Left renal cortex interstitium (tissue), 4 donors: ENCODE results near the gene LMO2. TPM values are rescaled to one million over a fixed set of nuclear protein-coding genes. Genes with fewer than 3 reads are reported as not detected.

Experiments used
- DNase-seq, 4 donors: peaks; one replicate each; pipeline ENCODE4 v3.0.0-alpha.2; 2013; ENCODE audit warnings: low read depth in 4 of 4, low spot score in 2 of 4, missing footprints in 1 of 4
- polyA plus RNA-seq, 4 donors: library from polyadenylated mRNA; unstranded; fragments of 120-200 nt; gene quantifications; one replicate each; pipeline ENCODE4 v1.2.1, GENCODE V29; 2013; ENCODE audit not compliant: insufficient read length in 4 of 4

Gene LMO2
- polyA plus RNA-seq, 4 donors, result 26.7 to 40.4 (median 31.1) TPM

DNA sequence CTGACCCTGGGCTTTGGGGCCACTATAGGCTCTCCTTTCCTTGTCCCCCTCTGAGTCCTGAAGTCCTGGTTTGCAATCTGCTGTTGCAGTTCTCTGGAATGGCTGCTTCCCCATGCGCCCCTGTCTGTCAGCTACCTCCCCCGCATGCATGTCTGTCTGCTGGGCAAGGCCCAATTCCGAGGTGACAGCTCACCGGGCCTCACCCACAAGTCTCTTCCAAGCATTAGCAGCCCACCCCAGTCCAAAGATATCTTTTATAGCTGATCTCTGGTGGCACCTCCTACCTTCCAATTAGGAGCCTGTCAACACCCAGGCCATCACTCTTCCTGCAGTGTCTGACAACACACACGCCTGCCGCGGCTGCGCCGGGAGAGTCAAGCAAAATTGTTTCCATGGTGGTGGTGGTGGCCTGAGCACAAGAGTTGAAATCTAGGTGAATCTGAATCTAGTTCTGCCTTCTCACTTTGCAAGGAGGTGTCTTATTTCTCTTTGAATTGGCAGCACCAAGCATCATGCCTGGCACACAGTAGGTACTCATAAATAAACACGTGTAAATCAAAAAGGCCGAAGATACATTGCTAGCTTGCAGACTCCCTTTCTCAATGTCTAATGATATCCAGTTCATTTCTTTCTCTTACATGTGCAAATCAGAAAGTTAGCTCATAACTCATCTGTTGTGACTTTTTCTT lies 1.2 kb upstream of the LMO2 start:
- no peak for DNase-seq

GRCh38 chr11:33889821-33890378 lies 2.0 kb downstream of the LMO2 start:
- no peak for DNase-seq

- no peak for DNase-seq
Observed at GRCh38 chr11:33889296-33889695, 2.6 kb downstream of the LMO2 start.

DNA sequence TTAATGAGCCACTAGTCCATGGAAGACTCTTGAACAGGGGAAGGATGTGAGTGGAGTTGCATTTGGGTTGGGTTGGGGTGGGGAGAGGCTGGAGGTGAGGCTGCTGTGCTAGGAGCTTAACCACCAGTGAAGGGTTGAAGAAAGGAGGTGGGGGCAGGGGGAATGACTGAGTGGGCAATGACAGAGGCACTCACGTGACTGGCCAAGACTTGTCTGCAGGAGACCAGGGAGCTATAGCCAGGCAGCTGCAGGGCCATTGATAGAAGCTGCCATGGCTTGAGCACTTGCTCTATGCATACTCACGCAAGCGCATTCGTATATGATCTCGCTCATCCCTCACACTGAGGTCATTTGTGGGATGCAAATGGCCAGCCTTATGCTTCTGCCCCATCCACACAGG lies 4.0 kb downstream of the LMO2 start:
- no peak for DNase-seq

- DNase-seq, result no peak
Observed at GRCh38 chr11:33885338-33886005, 6.4 kb downstream of the LMO2 start.

DNA sequence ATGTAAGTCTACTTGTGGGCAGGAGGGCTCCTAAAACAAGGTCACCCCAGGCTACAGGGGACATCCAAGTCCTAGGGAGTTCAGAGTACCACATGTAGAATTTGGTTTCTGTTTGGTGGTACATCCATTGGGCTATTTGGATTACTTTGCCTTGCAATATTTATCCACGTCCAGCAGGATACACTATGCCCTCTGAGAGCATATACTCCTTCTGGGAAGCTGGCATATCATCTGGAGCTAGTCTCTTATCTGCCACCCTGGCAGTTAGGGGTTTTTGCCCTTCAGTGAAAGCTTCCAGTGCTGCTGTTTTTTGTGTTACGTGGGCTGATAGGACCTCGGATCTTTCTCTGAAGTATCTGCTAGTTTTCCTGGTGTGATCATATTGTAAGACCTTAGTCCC lies 7.3 kb downstream of the LMO2 start:
- no peak for DNase-seq

DNA sequence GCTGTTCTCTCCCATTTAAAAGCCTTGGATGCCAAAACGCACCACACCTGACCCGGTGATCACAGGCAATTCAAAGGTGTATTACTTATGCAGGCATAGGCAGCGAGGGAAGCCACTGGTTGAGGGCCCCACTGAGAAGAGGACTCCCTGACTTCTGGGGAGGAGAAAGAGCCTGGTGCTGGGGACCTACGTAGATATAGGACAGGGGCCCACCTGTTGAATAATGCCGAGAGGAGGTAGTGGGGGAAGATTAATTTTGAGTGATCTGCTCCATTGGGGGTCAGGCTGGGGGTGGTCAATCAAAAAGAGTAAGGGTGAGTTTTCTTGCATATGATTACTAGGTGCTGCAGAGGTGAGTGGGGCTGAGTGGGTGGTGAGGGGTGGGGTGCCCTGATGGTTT lies 7.8 kb downstream of the LMO2 start:
- no peak for DNase-seq

GRCh38 chr11:33881651-33882503 lies 10.0 kb downstream of the LMO2 start:
- no peak for DNase-seq

GRCh38 chr11:33880979-33881378 lies 10.9 kb downstream of the LMO2 start:
- DNase-seq, result no peak

DNA sequence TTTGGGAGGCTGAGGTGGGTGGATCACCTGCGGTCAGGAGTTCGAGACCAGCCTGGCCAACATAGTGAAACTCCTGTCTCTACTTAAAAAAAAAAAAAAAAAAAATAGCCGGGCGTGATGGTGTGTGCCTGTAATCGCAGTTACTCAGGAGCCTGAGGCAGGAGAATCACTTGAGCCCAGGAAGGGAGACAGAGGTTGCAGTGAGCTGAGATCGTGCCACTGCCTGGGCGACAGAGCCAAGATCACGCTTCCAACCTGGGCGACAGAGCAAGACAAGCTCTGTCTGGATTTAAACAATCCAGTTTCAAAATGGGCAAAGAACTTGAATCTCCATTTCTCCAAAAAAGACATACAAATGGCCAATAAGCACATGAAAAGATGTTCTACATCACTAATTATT lies 12.5 kb downstream of the LMO2 start:
- DNase-seq, result no peak

DNA sequence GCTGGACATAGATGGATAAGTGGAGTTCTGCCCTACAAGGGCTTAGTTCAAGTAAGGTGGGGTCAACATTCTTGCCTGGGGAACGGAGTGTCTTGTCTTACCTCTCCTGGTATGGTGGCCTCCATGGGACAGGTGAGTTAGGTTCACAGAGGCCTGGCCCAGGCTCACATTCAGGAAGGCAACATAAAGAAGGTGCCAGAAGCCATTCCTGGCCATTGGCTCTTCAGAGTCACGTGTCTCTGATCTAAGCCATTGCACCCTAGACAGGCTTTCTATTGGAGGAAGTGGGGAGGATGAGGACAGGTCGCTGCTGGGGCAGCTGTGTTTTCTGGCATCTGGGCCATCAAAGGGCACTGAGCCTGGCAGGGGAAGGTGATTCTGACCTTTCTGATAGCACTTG lies 14.8 kb downstream of the LMO2 start:
- DNase-seq, result no peak

DNA sequence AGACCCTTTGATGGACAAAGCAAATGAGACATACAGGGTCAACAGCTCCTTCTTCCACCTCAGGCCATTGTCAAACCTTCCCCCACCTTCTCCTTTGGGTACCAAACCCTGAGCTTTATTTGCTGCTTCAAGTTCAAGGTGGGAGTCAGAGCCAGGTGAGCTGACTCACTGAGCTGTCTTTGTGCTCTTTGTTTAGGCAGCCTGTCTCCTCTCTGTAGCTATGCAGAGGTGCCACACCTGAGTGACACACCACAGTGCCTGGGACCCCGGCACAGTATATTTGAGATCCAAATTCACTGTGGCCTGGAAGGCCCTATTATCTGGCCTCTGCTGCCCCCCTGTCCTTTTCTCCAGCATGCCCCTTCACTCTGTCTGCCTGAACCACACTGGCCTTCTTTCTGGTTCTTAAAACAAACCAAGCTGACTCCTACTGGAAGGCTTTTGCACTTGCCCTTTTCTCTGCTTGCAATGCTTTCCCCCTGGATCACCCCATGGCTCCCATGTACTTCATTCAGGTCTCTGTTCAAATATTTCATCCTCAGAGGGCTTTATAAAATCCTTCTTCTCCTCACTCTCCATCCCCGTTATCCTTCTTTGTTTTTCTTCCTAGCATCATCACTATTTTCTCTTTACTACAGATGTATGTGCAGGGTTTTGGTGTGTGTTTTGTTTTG lies 16.1 kb downstream of the LMO2 start:
- DNase-seq, result no peak

- no peak for DNase-seq
Observed at GRCh38 chr11:33874910-33875490, 16.9 kb downstream of the LMO2 start.

DNA sequence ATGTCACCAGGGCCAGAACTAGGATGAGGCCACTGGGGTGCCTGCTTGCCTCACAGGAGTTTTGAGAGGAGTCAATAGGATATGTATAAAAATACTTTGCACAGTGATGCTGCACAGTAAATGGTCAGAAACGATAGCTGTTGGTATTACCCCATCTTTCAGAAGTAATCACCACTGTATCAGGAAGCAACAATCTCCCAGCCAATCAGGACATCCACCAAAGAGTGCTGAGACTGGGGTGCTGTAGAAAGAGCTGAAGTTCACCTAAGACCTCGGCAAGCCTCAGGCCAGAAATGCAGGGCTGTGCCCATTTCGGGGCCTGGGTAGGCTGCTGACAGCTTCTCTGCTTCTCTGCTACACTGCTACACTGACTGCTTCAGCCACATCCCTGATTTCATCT lies 17.4 kb downstream of the LMO2 start:
- DNase-seq, result no peak

GRCh38 chr11:33869481-33870422 lies 22.1 kb downstream of the LMO2 start:
- no peak for DNase-seq

DNA sequence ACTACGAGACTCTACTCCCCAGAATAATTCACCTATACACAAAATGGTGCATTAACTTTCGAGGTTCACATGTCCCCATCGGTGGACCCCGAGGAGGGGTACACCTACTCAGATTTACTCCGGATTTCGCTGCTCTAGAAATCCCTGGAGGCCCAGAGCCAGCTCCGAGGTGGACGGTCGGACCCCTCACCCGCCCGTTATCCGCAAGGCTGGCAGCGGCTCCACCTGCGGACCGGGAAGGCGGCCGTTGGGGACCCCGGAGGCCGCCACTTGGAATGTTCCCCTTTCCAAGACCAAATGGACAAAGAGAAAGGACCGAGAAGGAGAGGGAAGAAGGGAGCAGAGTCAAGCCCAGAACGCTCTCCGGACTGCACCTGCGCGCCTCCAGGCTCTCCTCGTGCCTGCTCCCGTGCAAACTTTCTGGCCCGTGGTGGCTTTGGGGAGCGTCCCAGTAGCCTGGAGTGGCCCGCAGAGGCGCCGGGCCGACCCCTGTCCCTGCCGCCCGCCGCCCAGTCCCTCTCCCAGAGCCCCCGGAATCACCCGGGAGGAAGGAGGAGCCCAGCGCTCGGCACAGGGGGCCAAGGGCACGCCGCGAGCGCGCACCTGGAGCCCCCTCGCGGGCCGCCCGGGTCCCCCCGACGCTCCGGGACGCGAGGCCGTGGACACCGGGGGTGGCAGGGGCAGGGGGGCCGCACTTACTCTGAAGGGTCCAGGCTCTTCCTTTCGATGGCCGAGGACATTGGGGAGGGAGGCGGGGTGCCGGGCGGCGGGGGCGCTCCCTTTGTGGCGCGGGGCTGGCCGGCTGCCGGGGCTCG lies 23.0 kb downstream of the LMO2 start:
- DNase-seq, result no peak

DNA sequence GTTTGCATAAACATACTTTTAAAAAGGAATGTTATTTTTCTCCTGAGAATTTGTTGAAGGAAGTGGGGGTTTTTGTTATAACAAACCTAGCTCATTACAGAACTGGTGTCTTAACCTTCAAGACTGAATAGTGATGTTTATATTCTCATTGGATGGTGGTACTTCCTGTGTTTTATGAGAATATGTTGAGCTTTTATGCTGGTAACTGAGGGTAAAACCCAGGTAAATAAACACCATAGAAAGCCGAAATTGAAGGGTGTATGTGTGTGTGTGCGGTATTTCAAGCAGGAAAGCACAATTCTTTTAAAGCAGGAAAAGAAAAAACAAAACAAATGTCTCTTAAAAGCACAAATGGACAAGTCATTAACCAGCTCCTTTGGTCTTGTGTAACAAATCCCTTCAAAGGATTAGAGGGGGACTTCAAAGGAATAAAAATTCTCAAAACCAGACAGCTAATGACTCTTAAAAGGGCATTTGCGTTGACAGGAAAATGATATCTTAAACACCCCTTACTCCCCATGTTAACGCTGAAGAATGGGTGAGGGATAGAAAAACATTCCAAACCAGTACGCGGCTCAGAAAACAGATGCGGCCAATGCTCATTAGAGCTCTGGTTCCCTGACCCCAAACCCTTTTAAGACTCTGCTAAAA lies 23.8 kb downstream of the LMO2 start:
- no peak for DNase-seq

DNA sequence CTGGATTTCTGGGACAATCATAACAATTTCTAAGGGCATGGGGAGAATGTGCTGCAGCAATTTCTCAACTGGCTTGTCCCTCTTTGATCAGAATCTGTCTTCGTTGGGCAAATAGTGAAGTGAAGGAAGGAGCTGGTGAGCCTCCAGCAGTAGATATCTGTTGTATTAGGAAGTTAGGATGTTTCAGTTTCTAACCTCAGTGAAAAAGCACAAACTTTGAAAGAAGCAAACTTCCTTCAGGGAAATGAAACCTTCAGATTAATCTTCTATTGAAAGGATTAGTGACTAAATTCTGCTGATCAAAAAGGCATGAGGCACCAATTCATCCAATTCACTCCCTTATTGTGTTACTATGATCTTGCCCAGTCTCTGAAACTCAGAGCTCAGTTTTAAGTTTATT lies 24.3 kb downstream of the LMO2 start:
- no peak for DNase-seq
